ENCODE results near the gene OR2V2. TPM values are rescaled to one million over a fixed set of nuclear protein-coding genes. Genes with fewer than 3 reads are reported as not detected.
"Not testable (repeated sequence)": the region's sequence is repeated elsewhere in the genome, so short reads cannot be mapped to it uniquely, and the experiment has no call there.

OR2V2 gene
- total RNA-seq, 4 donors from 2014 or later, result not detected

DNA sequence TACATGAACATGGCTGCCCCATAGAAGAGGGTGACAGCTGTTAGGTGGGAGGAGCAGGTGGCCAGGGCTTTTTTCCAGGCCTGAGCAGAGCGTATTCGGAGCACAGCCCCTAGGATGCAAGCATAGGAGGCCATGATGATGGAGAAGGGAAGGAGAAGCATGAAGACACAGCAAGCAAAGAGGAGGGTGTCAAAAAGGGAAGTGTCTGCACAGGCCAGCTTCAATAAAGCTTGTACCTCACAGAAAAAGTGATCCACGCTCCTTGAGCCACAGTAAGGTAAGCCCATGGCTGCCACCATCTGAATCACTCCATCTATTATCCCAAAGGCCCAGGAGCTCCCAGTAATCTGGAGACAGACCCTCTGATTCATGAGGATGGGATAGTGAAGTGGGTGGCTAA, 22.9 kb upstream of the OR2V2 start:
- H3K27ac ChIP-seq, result no peak overlapping the region
- H3K36me3 ChIP-seq, result no peaks in the 10 kb centered on the region
- no peak overlapping the region for H3K4me3 ChIP-seq
- DNase-seq, result no peak
- TF ChIP-seq POLR2A (IDR thresholded peaks at IDR 0.05), result no peak
- TF ChIP-seq, protein P1, sequence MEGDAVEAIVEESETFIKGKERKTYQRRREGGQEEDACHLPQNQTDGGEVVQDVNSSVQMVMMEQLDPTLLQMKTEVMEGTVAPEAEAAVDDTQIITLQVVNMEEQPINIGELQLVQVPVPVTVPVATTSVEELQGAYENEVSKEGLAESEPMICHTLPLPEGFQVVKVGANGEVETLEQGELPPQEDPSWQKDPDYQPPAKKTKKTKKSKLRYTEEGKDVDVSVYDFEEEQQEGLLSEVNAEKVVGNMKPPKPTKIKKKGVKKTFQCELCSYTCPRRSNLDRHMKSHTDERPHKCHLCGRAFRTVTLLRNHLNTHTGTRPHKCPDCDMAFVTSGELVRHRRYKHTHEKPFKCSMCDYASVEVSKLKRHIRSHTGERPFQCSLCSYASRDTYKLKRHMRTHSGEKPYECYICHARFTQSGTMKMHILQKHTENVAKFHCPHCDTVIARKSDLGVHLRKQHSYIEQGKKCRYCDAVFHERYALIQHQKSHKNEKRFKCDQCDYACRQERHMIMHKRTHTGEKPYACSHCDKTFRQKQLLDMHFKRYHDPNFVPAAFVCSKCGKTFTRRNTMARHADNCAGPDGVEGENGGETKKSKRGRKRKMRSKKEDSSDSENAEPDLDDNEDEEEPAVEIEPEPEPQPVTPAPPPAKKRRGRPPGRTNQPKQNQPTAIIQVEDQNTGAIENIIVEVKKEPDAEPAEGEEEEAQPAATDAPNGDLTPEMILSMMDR (IDR thresholded peaks at IDR 0.05), result no peak
- H3K27me3 ChIP-seq, result no peaks in the 10 kb centered on the region
- intact Hi-C loops (cut with DNase I; ENCODE audit: low total_unique reads), result no loop called here
- no peaks in the 10 kb centered on the region for H3K4me1 ChIP-seq
- no peaks in the 10 kb centered on the region for H3K9me3 ChIP-seq

DNA sequence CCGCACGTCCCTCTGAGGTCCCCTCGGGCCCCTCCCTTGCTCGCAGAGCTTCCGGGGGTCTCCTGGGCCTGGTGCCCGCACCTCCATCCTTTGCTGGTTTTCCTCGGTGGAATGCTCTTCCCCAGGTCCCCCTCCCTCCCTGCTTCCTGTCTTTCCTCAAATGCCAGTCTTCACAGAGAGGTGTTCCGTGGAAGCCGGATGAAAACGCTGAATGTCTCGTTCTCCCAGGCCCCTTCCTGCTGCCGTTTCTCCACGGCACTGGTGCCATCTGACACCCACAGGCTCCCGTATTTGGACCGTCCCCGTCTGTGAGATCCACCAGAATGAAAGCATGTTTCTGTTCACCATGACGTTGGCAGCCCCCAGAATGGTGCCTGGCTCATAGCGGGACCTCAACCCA, 20.5 kb upstream of the OR2V2 start:
- H3K27ac ChIP-seq, result no peak overlapping the region
- intact Hi-C loops (cut with DNase I; ENCODE audit: low total_unique reads), result no loop called here
- TF ChIP-seq, protein P1 (IDR thresholded peaks at IDR 0.05), result no peak
- no peak for TF ChIP-seq POLR2A (IDR thresholded peaks at IDR 0.05)
- no peaks in the 10 kb centered on the region for H3K36me3 ChIP-seq
- H3K4me1 ChIP-seq, result no peaks in the 10 kb centered on the region
- no peaks in the 10 kb centered on the region for H3K9me3 ChIP-seq
- no peaks in the 10 kb centered on the region for H3K27me3 ChIP-seq
- H3K4me3 ChIP-seq, result no peak overlapping the region
- no peak for DNase-seq

- intact Hi-C loops (cut with DNase I; ENCODE audit: low total_unique reads), result no loop called here
- Histone ChIP-seq H3K9me3 (no peaks in the 10 kb centered on the region), H3K27me3 (peaks cover 0 to 1% of the 10 kb centered on the region in 2 donors), H3K36me3 (no peaks in the 10 kb centered on the region), H3K4me3 (no peak overlapping the region), H3K4me1 (no peaks in the 10 kb centered on the region), H3K27ac (no peak overlapping the region)
- TF ChIP-seq POLR2A (IDR thresholded peaks at IDR 0.05), result no peak
- TF ChIP-seq, protein P1 (IDR thresholded peaks at IDR 0.05), result no peak
- no peak for DNase-seq
Measured at GRCh38 chr5:181127456-181127855, 19.9 kb upstream of the OR2V2 start.

DNA sequence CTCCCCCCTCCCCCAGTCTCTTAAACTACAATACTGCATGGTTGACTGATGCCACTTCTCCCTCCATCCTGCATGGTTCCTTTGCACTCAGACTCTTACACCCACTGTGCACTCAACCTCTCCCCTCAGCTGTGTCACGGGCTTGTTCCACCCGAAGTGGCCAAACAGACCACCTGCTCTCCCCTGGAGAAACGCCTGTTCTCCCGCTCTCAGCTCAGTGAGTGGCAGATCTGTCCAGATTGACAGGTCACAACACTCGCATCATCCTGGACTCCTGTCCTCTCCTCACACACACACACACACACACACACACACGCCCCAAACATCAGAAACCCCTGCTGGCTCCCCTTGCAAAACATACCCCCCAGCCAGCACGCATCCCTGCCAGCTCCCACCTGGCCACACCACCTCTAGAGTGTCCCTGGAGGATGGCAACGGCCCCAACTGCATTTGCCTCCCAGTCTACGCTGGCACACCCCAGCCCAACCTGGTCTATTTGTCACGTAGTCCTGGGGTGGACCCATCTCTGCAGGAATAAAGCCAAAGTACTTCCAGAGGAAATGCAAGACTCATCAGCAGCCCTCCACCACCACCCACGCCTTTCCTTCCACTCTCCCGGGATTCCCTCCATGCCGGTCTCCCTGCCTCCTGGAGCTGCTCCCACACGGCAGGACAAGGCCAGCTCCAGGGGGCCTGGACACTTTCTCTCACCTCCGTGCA, 19.3 kb upstream of the OR2V2 start:
- TF ChIP-seq, protein P1 (IDR thresholded peaks at IDR 0.05), result no peak
- no peak for TF ChIP-seq POLR2A (IDR thresholded peaks at IDR 0.05)
- Histone ChIP-seq H3K4me1 (no peaks in the 10 kb centered on the region), H3K4me3 (no peak overlapping the region), H3K36me3 (no peaks in the 10 kb centered on the region), H3K27me3 (peaks cover 0 to 4% of the 10 kb centered on the region in 2 donors), H3K27ac (no peak overlapping the region), H3K9me3 (no peaks in the 10 kb centered on the region)
- no peak for DNase-seq
- intact Hi-C loops (cut with DNase I; ENCODE audit: low total_unique reads), result no loop called here

GRCh38 chr5:181129601-181130000, 17.8 kb upstream of the OR2V2 start:
- H3K27me3 ChIP-seq, result peaks cover 0 to 4% of the 10 kb centered on the region in 2 donors
- no peaks in the 10 kb centered on the region for H3K36me3 ChIP-seq
- intact Hi-C loops (cut with DNase I; ENCODE audit: low total_unique reads), result no loop called here
- H3K9me3 ChIP-seq, result no peaks in the 10 kb centered on the region
- H3K4me3 ChIP-seq, result no peak overlapping the region
- DNase-seq, result no peak
- TF ChIP-seq POLR2A (IDR thresholded peaks at IDR 0.05), result no peak
- TF ChIP-seq, protein P1 (IDR thresholded peaks at IDR 0.05), result no peak
- no peaks in the 10 kb centered on the region for H3K4me1 ChIP-seq
- H3K27ac ChIP-seq, result no peak overlapping the region

GRCh38 chr5:181130081-181130480, 17.3 kb upstream of the OR2V2 start:
- H3K27me3 ChIP-seq; H3K27ac ChIP-seq; intact Hi-C loops (cut with DNase I; ENCODE audit: low total_unique reads); H3K9me3 ChIP-seq; H3K4me1 ChIP-seq; H3K4me3 ChIP-seq; DNase-seq; H3K36me3 ChIP-seq: not testable (repeated sequence)

Data from uterus (tissue), 4 donors.